Measurements from ENCODE around the gene MYRIP.
A peak's percentile ranks its signal among the peaks of the same experiment; 100 is the strongest.

MYRIP gene

DNA sequence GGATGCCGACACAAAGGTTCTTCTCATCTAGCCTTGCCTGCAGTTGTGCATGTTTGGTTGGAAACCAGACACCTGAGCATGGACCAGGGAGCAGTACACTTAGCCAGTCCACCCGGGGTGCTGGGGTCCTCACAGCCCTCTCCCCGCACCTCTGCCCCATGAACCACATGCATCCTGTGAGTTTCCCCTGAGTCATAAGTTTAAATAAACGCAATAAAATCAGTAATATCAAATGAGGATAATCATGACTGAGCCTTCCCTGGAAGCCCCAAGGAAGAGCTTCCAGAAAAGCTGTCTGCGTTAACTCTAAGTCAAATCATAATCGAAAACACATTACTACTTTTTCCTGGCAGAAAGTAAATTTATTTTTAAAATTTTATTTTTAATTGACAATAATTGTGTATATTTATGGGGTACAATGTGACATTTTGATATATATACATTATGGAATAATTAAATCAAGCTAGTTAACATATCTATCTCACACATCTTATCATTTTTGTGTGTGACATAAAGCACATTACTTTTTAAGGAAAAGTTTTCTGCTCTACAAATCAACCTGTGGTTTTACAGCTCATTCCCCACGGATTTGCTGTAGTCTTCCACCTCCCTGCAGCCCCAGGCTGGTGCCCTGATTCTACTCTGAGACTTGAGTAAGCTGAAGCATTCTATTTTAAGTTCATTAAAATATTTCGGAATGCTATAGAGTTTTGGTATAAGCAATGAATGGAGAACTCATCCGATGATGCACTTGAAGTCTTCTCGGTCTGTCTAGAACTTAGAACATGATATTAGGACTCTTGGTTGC, 334.1 kb downstream of the MYRIP start:
- no peak for DNase-seq
- in situ Hi-C loops (cut with MboI; ENCODE audit: low pct_unique_long_range_greater_than_20kb, low sequenced_read_pairs): no loop called here

DNA sequence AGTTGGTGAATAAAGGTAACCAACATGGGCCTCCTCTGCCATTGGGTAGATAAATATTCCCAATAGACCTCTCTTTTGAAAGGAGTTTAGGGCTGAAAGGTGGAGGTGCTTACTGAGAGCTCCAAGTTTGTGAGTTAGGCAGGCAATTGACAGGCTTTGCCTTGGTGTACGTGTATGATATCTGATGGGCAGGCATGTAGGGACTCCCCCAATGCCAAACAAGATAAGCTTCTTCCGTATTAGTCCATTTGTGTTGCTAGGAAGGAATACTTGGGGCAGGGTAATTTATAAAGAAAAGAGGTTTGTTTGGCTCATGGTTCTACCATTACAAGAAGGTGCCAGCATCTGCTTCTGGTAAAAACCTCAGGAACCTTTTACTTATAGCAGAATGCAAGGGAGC, 339.4 kb downstream of the MYRIP start:
- no peak for DNase-seq
- in situ Hi-C loops (cut with MboI; ENCODE audit: low pct_unique_long_range_greater_than_20kb, low sequenced_read_pairs): no loop called here

DNA sequence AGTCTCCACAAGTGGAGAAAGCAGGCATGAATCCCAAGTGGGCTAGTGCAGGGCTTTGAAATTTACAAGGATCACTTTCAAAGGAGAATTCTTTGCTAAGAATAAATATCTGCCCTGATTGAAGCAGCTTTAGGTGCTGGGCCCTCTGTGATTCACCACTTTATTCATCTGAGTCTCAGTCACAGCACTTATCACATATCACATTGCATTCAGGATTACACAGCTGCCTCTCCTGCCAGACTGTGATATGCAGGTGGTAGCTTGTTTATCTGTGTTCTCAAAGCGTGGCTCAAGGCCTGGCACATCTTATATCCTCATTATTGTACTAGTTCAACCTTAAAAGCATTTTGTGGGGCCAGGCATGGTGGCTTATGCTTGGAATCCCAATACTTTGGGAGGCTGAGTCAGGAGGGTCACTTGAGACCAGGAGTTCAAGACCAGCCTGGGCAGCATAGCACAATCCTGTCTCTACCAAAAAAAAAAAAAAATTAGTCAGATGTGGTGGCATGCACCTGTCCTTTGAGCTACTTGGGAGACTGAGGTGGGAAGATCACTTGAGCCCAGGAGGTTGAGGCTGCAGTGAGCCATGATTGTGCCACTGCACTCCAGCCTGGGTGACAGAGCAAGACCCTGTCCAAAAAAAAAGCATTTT, 343.2 kb downstream of the MYRIP start:
- DNase-seq: no peak

DNA sequence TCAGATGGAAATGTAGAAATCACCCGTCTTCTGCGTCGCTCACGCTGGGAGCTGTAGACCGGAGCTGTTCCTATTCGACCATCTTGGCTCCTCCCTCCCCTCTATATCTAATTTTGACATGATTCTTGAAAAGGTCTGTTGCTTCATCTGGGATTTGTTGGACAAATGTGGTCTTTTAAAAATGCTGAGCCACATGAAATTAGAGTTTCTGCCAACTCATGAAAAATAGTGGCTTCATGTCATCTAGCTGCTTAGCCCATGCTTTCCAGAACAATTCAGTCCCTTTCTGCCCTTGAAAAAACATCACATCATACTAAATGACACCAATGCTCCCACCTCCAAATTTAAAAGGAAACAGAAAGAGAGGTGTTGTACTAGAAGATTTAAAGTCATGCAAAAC, 351.5 kb downstream of the MYRIP start:
- in situ Hi-C loops (cut with MboI; ENCODE audit: low pct_unique_long_range_greater_than_20kb, low sequenced_read_pairs): no loop called here

More for the DNA sequence above, 343.2 kb downstream of the MYRIP start:
- in situ Hi-C loops (cut with MboI; ENCODE audit: low pct_unique_long_range_greater_than_20kb, low sequenced_read_pairs): no loop called here

DNA sequence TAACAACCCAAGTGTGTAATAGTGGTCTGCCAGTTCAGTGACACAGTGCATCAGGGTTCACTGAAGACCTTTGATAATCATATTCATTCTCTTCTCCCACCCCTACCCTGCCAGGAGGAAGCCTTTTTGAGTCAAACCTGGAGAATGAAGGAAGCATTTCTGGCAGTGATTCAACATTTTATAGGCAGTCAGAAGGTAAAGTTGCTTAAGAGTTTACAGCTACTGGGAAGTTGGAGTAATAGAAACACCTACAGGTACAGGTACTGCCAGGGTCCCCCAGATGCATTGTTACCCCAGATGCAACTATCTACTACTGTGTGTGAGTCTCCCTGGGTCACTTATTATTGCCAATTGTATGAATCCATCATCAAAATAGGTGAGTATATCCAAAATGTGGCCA, 353.2 kb downstream of the MYRIP start:
- DNase-seq: no peak
- in situ Hi-C loops (cut with MboI; ENCODE audit: low pct_unique_long_range_greater_than_20kb, low sequenced_read_pairs): no loop called here

More for the DNA sequence above, 351.5 kb downstream of the MYRIP start:
- no peak for DNase-seq

DNA sequence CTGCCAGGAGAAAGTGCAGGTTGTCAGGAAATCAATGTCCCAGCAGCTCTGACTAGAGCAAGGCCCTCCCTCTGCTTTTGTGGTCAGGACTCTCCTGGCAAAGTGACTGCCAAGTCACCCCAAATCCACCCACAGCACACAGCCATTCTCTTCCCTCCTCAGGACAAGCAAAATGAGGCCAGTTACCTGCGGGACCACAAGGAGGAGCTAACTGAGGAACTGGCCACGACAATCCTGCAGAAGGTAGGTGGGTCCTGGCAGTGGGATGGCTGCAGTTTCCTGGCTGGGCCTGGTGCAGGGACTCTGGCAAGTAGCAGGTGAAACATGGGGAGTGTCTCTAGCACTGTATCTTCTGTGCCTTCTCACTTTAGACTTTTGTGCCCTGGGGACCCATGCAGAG, 357.6 kb downstream of the MYRIP start:
- no peak for DNase-seq

DNA sequence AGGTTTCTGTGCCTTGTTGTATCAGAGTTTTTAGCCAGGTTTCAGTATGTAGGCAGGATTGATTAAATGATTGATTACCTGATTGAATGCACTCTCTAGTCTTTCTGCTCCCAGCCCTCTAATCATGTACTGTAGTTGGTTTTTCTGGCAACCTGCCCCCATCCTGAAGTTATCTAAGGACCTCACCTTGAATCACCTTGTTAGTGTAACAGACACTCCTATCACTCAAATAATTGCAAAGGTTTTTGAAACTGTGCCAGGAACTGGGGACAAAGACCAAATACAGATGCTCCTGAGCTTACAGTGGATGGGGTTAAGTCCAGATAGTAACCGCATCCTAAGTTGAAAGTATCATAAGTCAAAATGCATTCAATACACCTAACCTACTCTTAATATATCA, 358.5 kb downstream of the MYRIP start:
- in situ Hi-C loops (cut with MboI; ENCODE audit: low pct_unique_long_range_greater_than_20kb, low sequenced_read_pairs): no loop called here
- DNase-seq: no peak

More for the DNA sequence above, 357.6 kb downstream of the MYRIP start:
- in situ Hi-C loops (cut with MboI; ENCODE audit: low pct_unique_long_range_greater_than_20kb, low sequenced_read_pairs): no loop called here

DNA sequence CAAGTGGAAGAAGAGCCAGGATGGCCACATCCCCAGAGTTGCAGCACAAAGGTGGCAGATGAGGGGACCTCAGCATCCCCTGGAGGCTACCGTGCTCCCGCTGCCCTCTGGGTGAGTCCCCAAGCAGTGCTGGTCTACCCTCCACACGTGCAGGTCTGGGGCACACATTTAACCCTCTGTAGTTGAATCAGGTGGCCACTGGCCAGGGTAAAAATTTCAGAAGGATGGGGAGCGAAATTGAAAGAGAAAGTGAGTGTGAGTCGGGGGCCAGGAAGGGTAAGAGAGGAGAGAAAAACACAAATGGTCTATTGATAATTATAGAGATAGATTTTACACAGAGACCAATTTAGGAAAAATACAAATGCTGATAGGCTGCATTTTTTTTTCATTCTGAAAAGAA, 360.6 kb downstream of the MYRIP start:
- DNase-seq: no peak
- in situ Hi-C loops (cut with MboI; ENCODE audit: low pct_unique_long_range_greater_than_20kb, low sequenced_read_pairs): no loop called here

DNA sequence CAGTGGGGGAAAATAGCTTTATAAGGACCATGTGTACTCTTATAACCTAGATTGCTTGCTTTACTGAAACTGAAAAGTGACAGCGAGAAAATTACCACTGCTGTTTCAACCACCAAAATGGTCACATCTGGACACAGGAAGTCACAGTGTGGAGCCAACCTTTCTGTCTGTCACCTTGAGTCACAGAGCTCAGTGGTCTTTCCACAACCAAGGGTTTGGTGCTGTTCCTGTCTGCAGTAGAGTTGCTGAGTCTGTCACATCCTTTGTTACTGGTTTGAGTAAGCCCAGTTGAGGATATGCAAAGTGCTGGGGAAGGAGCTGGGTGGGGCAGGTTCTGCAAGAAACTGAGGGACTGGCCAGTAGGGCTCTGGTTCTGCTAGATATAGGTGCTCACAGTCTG, 361.0 kb downstream of the MYRIP start:
- no peak for DNase-seq
- in situ Hi-C loops (cut with MboI; ENCODE audit: low pct_unique_long_range_greater_than_20kb, low sequenced_read_pairs): no loop called here

DNA sequence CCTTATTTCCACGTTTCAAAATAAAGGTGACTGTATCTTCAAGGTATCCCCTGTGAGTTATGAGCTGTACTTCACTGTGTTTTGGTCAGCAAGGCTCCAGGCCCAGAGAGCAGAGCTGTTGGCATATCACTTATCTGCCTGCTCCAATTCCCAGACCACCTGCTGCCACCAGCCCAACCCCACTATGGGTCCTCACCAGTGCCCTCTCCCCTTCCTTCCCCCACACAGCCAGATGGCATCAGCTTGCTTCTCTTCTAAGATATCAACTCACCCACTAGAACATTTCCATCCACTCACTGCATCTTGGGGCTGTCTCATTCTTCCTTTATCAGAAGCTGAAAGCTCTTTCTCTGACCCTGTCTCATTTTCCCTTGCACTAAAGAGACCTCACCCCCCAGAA, 363.2 kb downstream of the MYRIP start:
- DNase-seq: no peak
- in situ Hi-C loops (cut with MboI; ENCODE audit: low pct_unique_long_range_greater_than_20kb, low sequenced_read_pairs): no loop called here

DNA sequence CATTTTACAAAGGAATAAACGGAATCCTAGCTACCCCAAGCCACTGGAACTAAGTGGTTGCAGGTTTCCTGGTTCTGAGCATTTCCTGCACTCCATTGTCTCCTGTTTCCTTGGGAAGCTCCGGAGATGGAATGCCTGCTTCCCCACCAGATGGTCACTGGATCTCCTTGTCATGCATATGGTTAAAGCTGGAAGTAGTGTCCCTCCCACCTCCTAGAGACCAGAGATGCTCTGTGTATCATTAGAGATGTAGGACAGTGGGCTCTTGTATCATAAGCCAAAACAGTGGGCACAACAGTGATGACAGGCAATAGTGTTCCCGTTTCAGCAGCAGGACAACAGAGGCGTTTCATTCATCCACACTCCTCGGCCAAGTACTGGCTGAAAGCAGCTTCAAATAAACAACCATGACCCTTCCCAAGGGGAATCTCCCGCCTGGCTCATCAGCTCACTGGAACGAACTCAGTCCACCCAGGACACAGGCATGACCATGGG, 363.9 kb downstream of the MYRIP start:
- in situ Hi-C loops (cut with MboI; ENCODE audit: low pct_unique_long_range_greater_than_20kb, low sequenced_read_pairs): no loop called here
- DNase-seq: no peak

DNA sequence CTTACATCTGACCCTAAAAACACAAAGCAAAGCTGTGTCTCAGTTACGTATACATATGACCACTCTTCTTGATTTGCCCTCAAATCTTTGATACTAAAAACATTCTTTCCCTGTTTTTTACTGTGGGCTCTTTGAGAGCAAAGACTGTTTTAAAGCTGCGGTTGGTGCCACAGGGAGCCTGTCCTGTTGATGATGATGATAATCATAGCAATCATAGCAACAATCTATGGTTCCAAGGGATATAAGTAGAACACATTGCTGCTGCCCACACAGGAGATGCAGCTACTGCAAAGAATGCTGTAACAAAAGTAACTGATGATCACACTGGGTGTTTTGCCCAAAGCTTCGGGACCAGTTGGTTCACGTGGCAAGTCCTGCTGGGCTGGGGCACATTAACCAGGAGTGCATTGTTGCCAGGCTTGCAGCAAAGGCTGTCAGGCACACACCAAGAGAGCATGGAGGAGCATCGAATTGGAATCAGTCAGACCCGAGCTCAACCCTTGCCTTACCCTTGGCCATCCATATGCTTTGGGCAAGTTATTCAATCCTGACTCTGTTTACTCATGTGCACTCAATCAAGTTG, 368.7 kb downstream of the MYRIP start:
- in situ Hi-C loops (cut with MboI; ENCODE audit: low pct_unique_long_range_greater_than_20kb, low sequenced_read_pairs): loop anchor here (25.0 kb wide), 1 partner anchor 134 kb away; the partner anchor contains the start of gene EIF1B
- no peak for DNase-seq

DNA sequence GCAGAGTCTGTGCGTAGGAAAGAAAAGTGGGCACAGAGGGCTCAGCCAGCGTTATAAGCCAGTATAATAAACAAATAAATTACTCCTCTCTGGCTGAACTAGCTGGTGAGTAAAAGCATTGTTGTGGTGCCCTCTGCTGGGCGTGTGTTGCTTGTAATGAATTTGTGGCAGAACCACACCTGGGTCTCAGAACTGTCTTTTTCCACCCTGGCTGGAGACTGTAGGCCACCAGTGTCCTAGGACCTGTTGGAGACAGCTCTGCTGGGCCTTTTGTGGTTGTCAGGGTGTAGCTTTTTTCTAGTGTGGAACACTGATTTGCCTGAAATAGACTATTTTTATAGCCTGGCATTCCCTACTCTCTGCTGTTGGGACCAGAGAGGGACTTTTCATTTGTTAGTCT, 369.6 kb downstream of the MYRIP start:
- in situ Hi-C loops (cut with MboI; ENCODE audit: low pct_unique_long_range_greater_than_20kb, low sequenced_read_pairs): loop anchor here (25.0 kb wide), 1 partner anchor 133 kb away; the partner anchor contains the start of gene EIF1B

DNA sequence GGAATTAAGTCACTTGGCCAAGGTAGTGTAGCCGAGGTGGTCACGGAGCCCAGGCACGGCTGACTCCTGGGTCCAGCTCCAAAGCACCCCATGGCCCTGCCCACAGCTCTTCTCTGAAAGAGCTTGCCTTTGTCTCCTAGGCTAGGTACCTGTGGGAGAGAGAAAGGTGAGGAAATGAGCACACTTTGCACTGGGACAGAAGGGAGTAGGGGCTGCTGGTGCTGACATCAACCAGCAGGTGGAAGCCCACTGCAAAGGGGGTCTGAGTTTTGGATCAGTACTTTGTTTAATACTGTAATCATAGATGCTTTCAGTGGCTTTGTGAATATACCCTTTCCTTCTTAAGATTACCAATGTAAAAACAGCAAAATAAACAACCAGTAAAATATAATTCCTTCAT, 371.8 kb downstream of the MYRIP start:
- no peak for DNase-seq
- in situ Hi-C loops (cut with MboI; ENCODE audit: low pct_unique_long_range_greater_than_20kb, low sequenced_read_pairs): loop anchor here (25.0 kb wide), 1 partner anchor 131 kb away; the partner anchor contains the start of gene EIF1B

More for the DNA sequence above, 369.6 kb downstream of the MYRIP start:
- DNase-seq: peak; percentile 57

DNA sequence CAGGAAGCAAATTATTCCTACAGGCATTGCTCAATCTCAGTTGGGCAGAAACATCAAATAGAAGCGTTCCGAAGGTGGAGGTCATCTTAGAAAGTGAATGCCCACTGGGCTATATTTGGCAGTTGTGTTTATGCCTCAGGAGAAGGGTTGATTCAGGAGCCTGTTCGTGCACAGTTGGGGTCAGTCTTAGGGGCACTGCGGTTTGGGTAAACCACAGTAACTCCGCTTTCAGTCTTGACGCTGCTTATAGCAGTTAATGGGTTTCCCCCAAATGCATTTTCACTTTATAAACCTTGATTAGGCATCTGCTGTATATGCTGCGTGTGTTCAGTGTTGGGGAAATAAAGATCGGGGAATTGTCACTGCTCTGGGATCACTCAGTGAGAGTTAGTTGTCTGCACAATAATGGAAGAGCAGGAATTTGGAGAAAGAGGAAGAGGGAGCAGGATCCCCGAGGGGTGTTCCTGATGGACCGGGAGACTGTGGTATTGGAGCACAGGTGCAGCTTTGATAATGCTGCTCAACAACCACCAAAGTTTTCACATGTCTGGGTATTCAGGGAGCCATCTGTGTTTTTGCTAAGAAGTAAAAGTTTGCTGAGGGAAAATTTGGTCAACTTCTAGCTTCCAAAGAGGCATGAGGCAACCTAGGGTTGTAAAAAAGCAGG, 375.8 kb downstream of the MYRIP start:
- in situ Hi-C loops (cut with MboI; ENCODE audit: low pct_unique_long_range_greater_than_20kb, low sequenced_read_pairs): loop anchor here (25.0 kb wide), 1 partner anchor 127 kb away; the partner anchor contains the start of gene EIF1B
- no peak for DNase-seq

DNA sequence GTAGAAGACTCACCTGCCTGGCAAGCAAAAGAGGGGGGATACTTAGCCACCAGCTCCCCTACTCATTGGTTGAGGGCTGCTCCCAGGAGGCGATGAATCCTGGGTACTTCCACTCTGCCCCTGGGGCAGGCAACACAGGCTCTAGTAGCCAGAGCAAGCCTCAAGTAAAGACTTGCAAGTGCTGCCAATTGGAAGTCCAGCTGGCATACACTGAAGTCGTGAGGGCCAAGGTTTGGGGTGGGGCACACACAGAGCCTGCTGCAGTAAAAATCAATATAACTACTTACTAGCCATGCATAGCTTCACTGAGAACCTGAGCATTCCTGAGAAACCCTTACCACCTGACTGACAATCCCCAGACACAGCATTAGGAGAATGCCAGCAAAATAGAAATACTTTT, 377.1 kb downstream of the MYRIP start:
- no peak for DNase-seq
- in situ Hi-C loops (cut with MboI; ENCODE audit: low pct_unique_long_range_greater_than_20kb, low sequenced_read_pairs): loop anchor here (25.0 kb wide), 1 partner anchor 126 kb away; the partner anchor contains the start of gene EIF1B

DNA sequence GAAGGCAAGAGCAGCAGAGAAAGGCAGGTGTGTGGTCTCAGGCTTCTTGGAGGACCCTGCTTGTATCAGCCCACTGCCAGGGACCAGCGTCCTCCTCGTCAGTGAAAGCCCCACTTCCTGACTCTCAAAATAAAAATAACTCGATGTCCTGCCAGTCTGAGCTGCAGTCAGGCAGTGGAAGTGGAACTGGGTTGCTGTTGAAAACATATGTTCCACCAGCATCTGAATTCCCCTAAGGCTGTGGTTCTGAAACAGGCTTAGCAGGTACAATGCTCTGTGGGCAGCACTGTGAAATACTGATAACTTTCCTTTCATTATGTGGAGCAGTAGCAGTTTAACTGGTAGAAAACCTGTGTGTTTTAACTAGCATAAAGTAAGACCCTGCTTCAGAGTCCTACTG, 378.5 kb downstream of the MYRIP start:
- in situ Hi-C loops (cut with MboI; ENCODE audit: low pct_unique_long_range_greater_than_20kb, low sequenced_read_pairs): loop anchor here (25.0 kb wide), 1 partner anchor 124 kb away; the partner anchor contains the start of gene EIF1B

DNA sequence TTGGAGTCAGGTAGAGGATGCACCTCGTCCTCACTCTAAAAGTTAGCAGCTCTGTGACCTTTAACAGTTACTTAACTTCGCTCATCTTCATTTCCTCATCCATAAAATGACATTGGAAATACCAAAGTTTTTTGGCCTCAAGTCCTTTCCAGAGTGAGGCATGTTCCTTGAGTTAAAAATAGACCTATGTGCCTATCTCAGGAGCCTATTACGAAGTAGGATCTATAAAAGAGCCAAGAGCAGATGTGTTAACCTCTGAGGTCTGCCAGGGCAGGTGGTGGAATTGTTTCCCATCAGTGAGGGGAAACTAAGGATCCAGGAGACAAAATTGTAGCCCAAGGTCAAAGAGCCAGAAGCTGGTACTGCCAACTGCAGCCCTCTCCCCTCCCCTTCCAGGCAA, 379.7 kb downstream of the MYRIP start:
- no peak for DNase-seq
- in situ Hi-C loops (cut with MboI; ENCODE audit: low pct_unique_long_range_greater_than_20kb, low sequenced_read_pairs): loop anchor here (25.0 kb wide), 1 partner anchor 123 kb away; the partner anchor contains the start of gene EIF1B

More for the DNA sequence above, 378.5 kb downstream of the MYRIP start:
- no peak for DNase-seq

DNA sequence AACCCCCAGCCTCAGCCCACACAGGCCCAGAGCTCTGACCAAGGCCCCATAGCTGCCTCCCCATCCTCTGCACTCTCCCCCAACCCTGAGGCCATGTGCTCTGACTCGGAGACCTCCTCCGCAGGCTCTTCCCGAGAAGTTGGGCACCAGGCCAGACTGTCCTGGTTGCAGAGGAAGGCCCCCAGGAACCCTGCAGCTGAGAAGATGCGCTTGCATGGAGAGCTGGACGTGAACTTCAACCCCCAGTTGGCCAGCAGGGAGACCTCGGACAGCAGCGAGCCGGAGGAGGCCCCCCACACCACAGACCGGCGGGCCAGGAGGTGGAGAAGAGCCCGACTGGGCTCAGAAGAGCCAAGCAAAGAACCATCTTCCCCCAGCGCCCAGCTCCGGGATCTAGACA, 380.6 kb downstream of the MYRIP start:
- DNase-seq: no peak
- in situ Hi-C loops (cut with MboI; ENCODE audit: low pct_unique_long_range_greater_than_20kb, low sequenced_read_pairs): loop anchor here (25.0 kb wide), 1 partner anchor 122 kb away; the partner anchor contains the start of gene EIF1B

Data from KBM-7 (cell line).